Naive thymus-derived CD4-positive, alpha-beta T cell (primary cell): ENCODE measurements around the gene RPTOR. TPM values are rescaled to one million over a fixed set of nuclear protein-coding genes. Genes with fewer than 3 reads are reported as not detected.

Experiments
- ATAC-seq: fragments of 150-1000 bp; cut with Tn5 transposase; 2 replicates; pipeline ENCODE4 v1.10.0; 2021; ENCODE audit warnings: mild to moderate bottlenecking, moderate library complexity
- CTCF ChIA-PET: fragments of 350-600 bp; sonication (Branson Sonifier 250); formaldehyde crosslinking; loops from one replicate; lab custom pipeline; 2021; ENCODE audit warnings: antibody characterized with exemption; lab: Charles Lee
- POLR2A ChIA-PET: fragments of 350-600 bp; sonication (Branson Sonifier 250); formaldehyde crosslinking; loops from one replicate; lab custom pipeline; 2021; ENCODE audit warnings: antibody characterized with exemption, inconsistent platforms; lab: Charles Lee
- DNase-seq, 9 donors: peaks; one replicate each; pipeline versions ENCODE4 v3.0.0 to v3.0.0-alpha.2; 2020 to 2022; ENCODE audit warnings: mixed read lengths in 1 of 9
- H3K27ac ChIP-seq: one replicate; pipeline ENCODE4 v1.7.0; 2013; ENCODE audit warnings: mild to moderate bottlenecking, low read depth, low read length, moderate library complexity
- H3K27me3 ChIP-seq, 2 donors: one replicate each; pipeline ENCODE4 v1.7.0; 2013; ENCODE audit warnings: low read length in 2 of 2, mild to moderate bottlenecking in 2 of 2, moderate library complexity in 2 of 2; ENCODE audit not compliant: control insufficient read depth in 2 of 2, insufficient read depth in 2 of 2
- H3K36me3 ChIP-seq, 3 experiments: 1 replicate in 2 of 3; 2 replicates in 1 of 3; pipeline ENCODE4 v1.7.0; 2013; ENCODE audit warnings: low read length in 3 of 3, mild to moderate bottlenecking in 3 of 3, moderate library complexity in 1 of 3; ENCODE audit not compliant: insufficient read depth in 3 of 3, control insufficient read depth in 2 of 3
- H3K4me1 ChIP-seq, 2 donors: one replicate each; pipeline ENCODE4 v1.7.0; 2013; ENCODE audit warnings: low read length in 2 of 2, mild to moderate bottlenecking in 2 of 2, moderate library complexity in 1 of 2; ENCODE audit not compliant: control insufficient read depth in 2 of 2, insufficient read depth in 2 of 2
- H3K4me3 ChIP-seq: 2 replicates; pipeline ENCODE4 v1.7.0; 2013; ENCODE audit warnings: mild to moderate bottlenecking, low read length
- H3K9me3 ChIP-seq, 3 experiments: 1 replicate in 2 of 3; 2 replicates in 1 of 3; pipeline ENCODE4 v1.7.0; 2013; ENCODE audit warnings: low read length in 3 of 3; ENCODE audit not compliant: control insufficient read depth in 2 of 3
- H3K27ac Mint-ChIP-seq, 9 donors: one replicate each; pipeline ENCODE4 v1.8.0; 2020 to 2022; ENCODE audit warnings: mixed read lengths in 9 of 9, mild to moderate bottlenecking in 8 of 9, moderate library complexity in 5 of 9, inconsistent platforms in 2 of 9
- H3K27me3 Mint-ChIP-seq, 5 donors: one replicate each; pipeline ENCODE4 v1.8.0; 2021 to 2022; ENCODE audit warnings: mixed read lengths in 5 of 5, mild to moderate bottlenecking in 1 of 5
- H3K36me3 Mint-ChIP-seq, 5 donors: one replicate each; pipeline ENCODE4 v1.8.0; 2020 to 2022; ENCODE audit warnings: mixed read lengths in 5 of 5, mild to moderate bottlenecking in 3 of 5, inconsistent platforms in 1 of 5
- H3K4me1 Mint-ChIP-seq, 7 donors: one replicate each; pipeline ENCODE4 v1.8.0; 2020 to 2022; ENCODE audit warnings: mixed read lengths in 7 of 7, mild to moderate bottlenecking in 3 of 7, inconsistent platforms in 1 of 7
- H3K4me3 Mint-ChIP-seq, 10 donors: one replicate each; pipeline ENCODE4 v1.8.0; 2020 to 2022; ENCODE audit warnings: mild to moderate bottlenecking in 10 of 10, mixed read lengths in 10 of 10, moderate library complexity in 6 of 10, inconsistent platforms in 2 of 10
- H3K9me3 Mint-ChIP-seq, 11 donors: one replicate each; pipeline ENCODE4 v1.8.0; 2020 to 2022; ENCODE audit warnings: mixed read lengths in 11 of 11, mild to moderate bottlenecking in 4 of 11, inconsistent platforms in 1 of 11, moderate library complexity in 1 of 11
- intact Hi-C, 2 donors: fragments of 100-400 bp; cut with micrococcal nuclease; formaldehyde crosslinking; loops; one replicate each; pipeline ENCODE4 v1.15.1; 2023
- polyA plus RNA-seq, 2 donors: library from polyadenylated mRNA; unstranded; fragments of 300-500 nt; fragmentation: Illumina TruSeq; gene quantifications; one replicate each; pipeline ENCODE4 v1.2.3, GENCODE V29; 2021
- total RNA-seq, 6 experiments: library from RNA in 5 of 6; stranded (reverse) in 5 of 6; gene quantifications; 1 replicate in 5 of 6; 2 replicates in 1 of 6; pipeline ENCODE4 v1.2.3 and lab custom pipeline; 2021 to 2026

RPTOR gene
- total and polyA plus RNA-seq, 7 experiments from 2014 or later = 10.9 to 89.8 (median 59.9) TPM

GRCh38 chr17:80862978-80863377 is 318.3 kb downstream of the RPTOR start:
- ChIA-PET CTCF (interaction anchor here (1.4 kb wide), 1 partner anchor 214 kb away, joined by 3 read pairs; no protein-coding TSS in a partner anchor), POLR2A (interaction anchor here (1.1 kb wide), 1 partner anchor 27 kb away, joined by 3 read pairs; no protein-coding TSS in a partner anchor)
- Histone ChIP-seq H3K4me1 (peaks cover 0 to 30% of the 10 kb centered on the region in 2 donors), H3K27ac (no peak overlapping the region), H3K9me3 (peaks cover 0 to 5% (median 0%) of the 10 kb centered on the region in 3 experiments), H3K4me3 (no peak overlapping the region), H3K36me3 (peaks cover 0 to 24% (median 0%) of the 10 kb centered on the region in 3 experiments), H3K27me3 (no peaks in the 10 kb centered on the region)
- DNase-seq (no peak), ATAC-seq (no peak)
- H3K4me3 Mint-ChIP-seq = peak overlapping the region in 3 of 10 donors; percentile 9 to 79 (median 29)
- peaks cover 35 to 85% (median 66%) of the 10 kb centered on the region in 7 donors for H3K4me1 Mint-ChIP-seq
- H3K36me3 Mint-ChIP-seq = peaks cover 5 to 70% (median 35%) of the 10 kb centered on the region in 5 donors
- peak overlapping the region in 7 of 9 donors; percentile 2 to 95 (median 65) for H3K27ac Mint-ChIP-seq
- H3K27me3 Mint-ChIP-seq = no peaks in the 10 kb centered on the region
- intact Hi-C loops = loop anchor here in 1 of 2 donors (2.0 to 10.0 kb wide), 4 partner anchors 30 to 121 kb away; no protein-coding TSS in a partner anchor
- H3K9me3 Mint-ChIP-seq = peaks cover 0 to 21% (median 7%) of the 10 kb centered on the region in 11 donors

- H3K9me3 ChIP-seq = peaks cover 0 to 5% (median 0%) of the 10 kb centered on the region in 3 experiments
- H3K27ac ChIP-seq = no peak overlapping the region
- Mint-ChIP-seq H3K27me3 (no peaks in the 10 kb centered on the region), H3K36me3 (peaks cover 5 to 68% (median 28%) of the 10 kb centered on the region in 5 donors), H3K4me3 (no peak overlapping the region), H3K4me1 (peaks cover 35 to 85% (median 66%) of the 10 kb centered on the region in 7 donors), H3K9me3 (peaks cover 0 to 21% (median 7%) of the 10 kb centered on the region in 11 donors), H3K27ac (peak overlapping the region in 5 of 9 donors; percentile 3 to 95 (median 42))
- DNase-seq (no peak), ATAC-seq (no peak)
- H3K4me3 ChIP-seq = no peak overlapping the region
- H3K4me1 ChIP-seq = peaks cover 0 to 30% of the 10 kb centered on the region in 2 donors
- CTCF ChIA-PET = interaction anchor here (0.8 kb wide), 1 partner anchor 62 kb away, joined by 3 read pairs; no protein-coding TSS in a partner anchor
- no peaks in the 10 kb centered on the region for H3K27me3 ChIP-seq
- intact Hi-C loops = loop anchor here in 1 of 2 donors (2.0 to 10.0 kb wide), 4 partner anchors 31 to 121 kb away; no protein-coding TSS in a partner anchor
- POLR2A ChIA-PET = interaction anchor here (1.1 kb wide), 1 partner anchor 9 kb away, joined by 3 read pairs; no protein-coding TSS in a partner anchor
- peaks cover 0 to 19% (median 0%) of the 10 kb centered on the region in 3 experiments for H3K36me3 ChIP-seq
Observed at GRCh38 chr17:80863626-80864025, 319.0 kb downstream of the RPTOR start.

- peaks cover 0 to 28% of the 10 kb centered on the region in 2 donors for H3K4me1 ChIP-seq
- no peak for DNase-seq
- no peak overlapping the region for H3K4me3 Mint-ChIP-seq
- intact Hi-C loops = loop anchor here in 1 of 2 donors (5.0 to 10.0 kb wide), 3 partner anchors 82 to 122 kb away; no protein-coding TSS in a partner anchor
- H3K27me3 ChIP-seq = no peaks in the 10 kb centered on the region
- peaks cover 37 to 83% (median 64%) of the 10 kb centered on the region in 7 donors for H3K4me1 Mint-ChIP-seq
- H3K27ac ChIP-seq = no peak overlapping the region
- no peaks in the 10 kb centered on the region for H3K27me3 Mint-ChIP-seq
- H3K36me3 Mint-ChIP-seq = peaks cover 5 to 66% (median 22%) of the 10 kb centered on the region in 5 donors
- H3K9me3 ChIP-seq = peaks cover 0 to 5% (median 0%) of the 10 kb centered on the region in 3 experiments
- CTCF ChIA-PET = interaction anchor here (0.8 kb wide), 1 partner anchor 289 kb away, joined by 3 read pairs; no protein-coding TSS in a partner anchor
- H3K4me3 ChIP-seq = no peak overlapping the region
- no peak for ATAC-seq
- H3K36me3 ChIP-seq = peaks cover 0 to 19% (median 0%) of the 10 kb centered on the region in 3 experiments
- H3K27ac Mint-ChIP-seq = peak overlapping the region in 1 of 9 donors; percentile 42
- POLR2A ChIA-PET = interaction anchor here (0.5 to 0.6 kb wide), 2 partner anchors 99 to 204 kb away, joined by 3 read pairs; no protein-coding TSS in a partner anchor
- peaks cover 0 to 21% (median 7%) of the 10 kb centered on the region in 11 donors for H3K9me3 Mint-ChIP-seq
Observed at GRCh38 chr17:80864751-80865150, 320.1 kb downstream of the RPTOR start.

GRCh38 chr17:80866050-80866793 is 321.6 kb downstream of the RPTOR start:
- Mint-ChIP-seq H3K36me3 (peaks cover 5 to 65% (median 21%) of the 10 kb centered on the region in 5 donors), H3K27ac (peak overlapping the region in 7 of 9 donors; percentile 9 to 88 (median 62)), H3K27me3 (no peaks in the 10 kb centered on the region), H3K4me1 (peaks cover 43 to 86% (median 71%) of the 10 kb centered on the region in 7 donors), H3K4me3 (peak overlapping the region in 2 of 10 donors; percentile 46 to 69), H3K9me3 (peaks cover 0 to 21% (median 5%) of the 10 kb centered on the region in 11 donors)
- Histone ChIP-seq H3K27me3 (no peaks in the 10 kb centered on the region), H3K4me1 (peaks cover 0 to 26% of the 10 kb centered on the region in 2 donors), H3K9me3 (peaks cover 0 to 5% (median 0%) of the 10 kb centered on the region in 3 experiments), H3K4me3 (no peak overlapping the region), H3K36me3 (peaks cover 0 to 13% (median 0%) of the 10 kb centered on the region in 3 experiments), H3K27ac (no peak overlapping the region)
- ChIA-PET CTCF (no interaction called here), POLR2A (no interaction called here)
- ATAC-seq = peak; percentile 78
- intact Hi-C loops = loop anchor here in 1 of 2 donors (1.0 to 10.0 kb wide), 2 partner anchors 33 to 109 kb away; no protein-coding TSS in a partner anchor
- peak in 7 of 9 donors; percentile 28 to 68 (median 41) for DNase-seq

GRCh38 chr17:80868022-80868609 is 323.5 kb downstream of the RPTOR start:
- H3K4me3 ChIP-seq = no peak overlapping the region
- no peak overlapping the region for H3K27ac ChIP-seq
- H3K4me1 Mint-ChIP-seq = peaks cover 46 to 82% (median 71%) of the 10 kb centered on the region in 7 donors
- peaks cover 0 to 5% (median 0%) of the 10 kb centered on the region in 3 experiments for H3K9me3 ChIP-seq
- H3K4me3 Mint-ChIP-seq = peak overlapping the region in 1 of 10 donors; percentile 5
- peaks cover 0 to 19% (median 5%) of the 10 kb centered on the region in 11 donors for H3K9me3 Mint-ChIP-seq
- no peaks in the 10 kb centered on the region for H3K27me3 ChIP-seq
- H3K27ac Mint-ChIP-seq = peak overlapping the region in 5 of 9 donors; percentile 7 to 68 (median 24)
- peaks cover 13 to 30% of the 10 kb centered on the region in 2 donors for H3K4me1 ChIP-seq
- peaks cover 3 to 46% (median 14%) of the 10 kb centered on the region in 5 donors for H3K36me3 Mint-ChIP-seq
- no peaks in the 10 kb centered on the region for H3K27me3 Mint-ChIP-seq
- H3K36me3 ChIP-seq = peaks cover 0 to 5% (median 0%) of the 10 kb centered on the region in 3 experiments
- ChIA-PET POLR2A (interaction anchor here (1.2 kb wide), 1 partner anchor 9 kb away, joined by 4 read pairs; no protein-coding TSS in a partner anchor), CTCF (interaction anchor here (0.5 to 1.7 kb wide), 2 partner anchors 31 to 60 kb away, joined by 3 to 6 read pairs; no protein-coding TSS in a partner anchor)
- intact Hi-C loops = loop anchor here in 1 of 2 donors (10.0 kb wide), 1 partner anchor 107 kb away; no protein-coding TSS in a partner anchor
- DNase-seq (no peak), ATAC-seq (no peak)
